ENCODE measurements around the gene RER1.

The RER1 gene

DNA sequence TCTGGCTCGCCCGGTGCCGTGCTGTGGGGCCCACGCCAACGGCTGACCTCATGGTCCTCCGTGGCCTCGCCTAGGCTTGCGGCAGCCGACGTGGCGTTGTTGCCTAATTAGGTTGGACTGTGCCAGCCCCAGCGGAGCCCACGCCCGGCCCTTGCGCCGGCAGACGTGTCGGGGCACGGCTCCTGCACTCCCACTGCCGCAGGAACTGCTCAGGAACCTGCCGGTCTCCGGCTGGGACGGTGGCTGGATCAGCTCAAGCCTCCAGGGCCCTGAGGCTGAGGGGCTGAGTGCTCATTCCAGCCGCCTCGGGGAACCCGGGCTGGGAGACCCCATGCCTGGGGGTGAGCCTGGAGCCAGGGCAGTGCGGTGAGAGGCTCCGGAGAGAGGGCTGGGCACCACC lies 36.8 kb downstream of the RER1 start:
- peaks cover 9 to 81% of the 10 kb centered on the region in 2 experiments for H3K27me3 ChIP-seq (ENCODE audit: control insufficient read depth in 1 of 2, insufficient read depth in 1 of 2, low read length in 2 of 2)
- H4K91ac ChIP-seq (ENCODE audit: low read length), result peak overlapping the region; percentile 52
- H3K18ac ChIP-seq (ENCODE audit: low read depth in 1 of 2, low read length in 2 of 2), result no peak overlapping the region
- no peak overlapping the region for H2BK120ac ChIP-seq (ENCODE audit: low read depth, low read length)
- DNase-seq, result no peak
- H3K27ac ChIP-seq (ENCODE audit: low read length, poor library complexity, severe bottlenecking), result no peak overlapping the region
- no peak overlapping the region for H3K4ac ChIP-seq (ENCODE audit: low read depth in 1 of 2, low read length in 2 of 2)
- no peak overlapping the region for H2BK5ac ChIP-seq (ENCODE audit: low read depth, low read length, poor library complexity, severe bottlenecking)
- H3K23ac ChIP-seq (ENCODE audit: low read length in 2 of 2), result no peak overlapping the region
- no peaks in the 10 kb centered on the region for H3K79me1 ChIP-seq (replicated peaks; ENCODE audit: low read length, poor library complexity, severe bottlenecking)
- no peak overlapping the region for H3K4me2 ChIP-seq (ENCODE audit: low read length, poor library complexity, severe bottlenecking)
- H2BK15ac ChIP-seq (ENCODE audit: low read depth, poor library complexity, severe bottlenecking), result no peak overlapping the region
- WGBS, result 93% methylated on average over 28 of the region's 28 CpGs
- no peaks in the 10 kb centered on the region for H3K4me1 ChIP-seq (ENCODE audit: control insufficient read depth, insufficient read depth, low read depth, low read length)
- H3K9ac ChIP-seq (ENCODE audit: low read length), result no peak overlapping the region
- H2AFZ ChIP-seq (ENCODE audit: low read depth, low read length), result no peak overlapping the region
- no peak overlapping the region for H4K8ac ChIP-seq (ENCODE audit: low read length)
- peaks cover 0 to 5% of the 10 kb centered on the region in 2 experiments for H3K36me3 ChIP-seq (ENCODE audit: control insufficient read depth in 1 of 2, insufficient read depth in 2 of 2, low read depth in 1 of 2, low read length in 2 of 2)
- H2AK5ac ChIP-seq (ENCODE audit: low read length, severe bottlenecking), result no peak overlapping the region
- no peak overlapping the region for H2BK12ac ChIP-seq (ENCODE audit: low read length in 2 of 2)
- no peak overlapping the region for H3K14ac ChIP-seq (ENCODE audit: low read length in 2 of 2)
- no peak overlapping the region for H3K4me3 ChIP-seq (ENCODE audit: insufficient read depth in 1 of 2, low read depth in 1 of 2, low read length in 2 of 2)
- no peaks in the 10 kb centered on the region for H3K9me3 ChIP-seq (ENCODE audit: control insufficient read depth, low read length)

DNA sequence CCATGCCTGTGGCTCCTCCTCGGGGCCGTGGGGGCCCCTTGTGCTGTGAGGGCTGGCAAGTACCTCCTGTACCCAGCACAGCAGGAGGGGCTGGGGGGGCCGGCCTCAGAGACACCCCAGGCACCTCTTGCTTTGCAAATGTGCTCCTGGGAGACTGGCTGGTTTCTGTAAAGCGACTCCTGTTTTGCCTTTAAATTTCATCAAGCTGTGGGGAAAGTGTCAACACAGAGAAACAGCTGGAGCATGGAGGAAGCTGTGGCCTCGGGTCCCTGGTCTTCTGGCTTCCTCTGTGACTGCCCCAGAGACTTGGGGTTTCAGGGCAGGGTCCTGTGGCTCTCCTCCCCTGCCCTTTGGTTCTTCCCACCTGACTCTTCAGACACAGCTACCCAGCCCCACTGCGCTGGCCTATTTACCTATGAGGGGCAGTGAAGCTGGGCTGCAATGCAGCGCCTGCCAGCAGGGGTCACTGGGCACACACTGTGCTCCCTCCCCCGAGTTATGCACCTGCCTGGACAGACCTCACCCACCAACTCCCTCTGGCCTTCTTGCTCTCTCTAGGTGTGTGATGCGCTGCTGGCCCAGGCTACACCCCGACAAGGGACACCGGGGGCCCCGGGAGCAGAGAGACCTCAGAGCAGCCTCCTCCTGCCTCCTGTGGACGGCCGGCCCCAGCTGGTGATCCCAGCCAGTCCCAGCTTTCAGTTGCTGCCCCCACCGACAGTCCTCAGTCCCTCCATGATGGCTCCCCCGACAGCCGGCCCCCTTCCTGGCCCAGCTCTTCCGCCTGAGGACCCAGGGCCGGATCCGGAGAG lies 38.3 kb downstream of the RER1 start:
- H3K4me2 ChIP-seq (ENCODE audit: low read length, poor library complexity, severe bottlenecking), result no peak overlapping the region
- H2BK120ac ChIP-seq (ENCODE audit: low read depth, low read length), result no peak overlapping the region
- no peak overlapping the region for H2BK5ac ChIP-seq (ENCODE audit: low read depth, low read length, poor library complexity, severe bottlenecking)
- no peak overlapping the region for H2BK12ac ChIP-seq (ENCODE audit: low read length in 2 of 2)
- no peak overlapping the region for H3K4ac ChIP-seq (ENCODE audit: low read depth in 1 of 2, low read length in 2 of 2)
- 81% methylated on average over 20 of the region's 20 CpGs for WGBS
- H3K36me3 ChIP-seq (ENCODE audit: control insufficient read depth in 1 of 2, insufficient read depth in 2 of 2, low read depth in 1 of 2, low read length in 2 of 2), result peaks cover 0 to 5% of the 10 kb centered on the region in 2 experiments
- H2AFZ ChIP-seq (ENCODE audit: low read depth, low read length), result no peak overlapping the region
- H3K4me1 ChIP-seq (ENCODE audit: control insufficient read depth, insufficient read depth, low read depth, low read length), result no peaks in the 10 kb centered on the region
- H2BK15ac ChIP-seq (ENCODE audit: low read depth, poor library complexity, severe bottlenecking), result no peak overlapping the region
- no peak overlapping the region for H4K91ac ChIP-seq (ENCODE audit: low read length)
- no peak overlapping the region for H2AK5ac ChIP-seq (ENCODE audit: low read length, severe bottlenecking)
- no peak overlapping the region for H3K4me3 ChIP-seq (ENCODE audit: insufficient read depth in 1 of 2, low read depth in 1 of 2, low read length in 2 of 2)
- no peak overlapping the region for H4K8ac ChIP-seq (ENCODE audit: low read length)
- H3K23ac ChIP-seq (ENCODE audit: low read length in 2 of 2), result no peak overlapping the region
- no peak overlapping the region for H3K27ac ChIP-seq (ENCODE audit: low read length, poor library complexity, severe bottlenecking)
- no peak for DNase-seq
- H3K79me1 ChIP-seq (replicated peaks; ENCODE audit: low read length, poor library complexity, severe bottlenecking), result no peaks in the 10 kb centered on the region
- no peak overlapping the region for H3K14ac ChIP-seq (ENCODE audit: low read length in 2 of 2)
- no peaks in the 10 kb centered on the region for H3K9me3 ChIP-seq (ENCODE audit: control insufficient read depth, low read length)
- H3K9ac ChIP-seq (ENCODE audit: low read length), result no peak overlapping the region
- H3K27me3 ChIP-seq (ENCODE audit: control insufficient read depth in 1 of 2, insufficient read depth in 1 of 2, low read length in 2 of 2), result peaks cover 22 to 89% of the 10 kb centered on the region in 2 experiments
- H3K18ac ChIP-seq (ENCODE audit: low read depth in 1 of 2, low read length in 2 of 2), result no peak overlapping the region

DNA sequence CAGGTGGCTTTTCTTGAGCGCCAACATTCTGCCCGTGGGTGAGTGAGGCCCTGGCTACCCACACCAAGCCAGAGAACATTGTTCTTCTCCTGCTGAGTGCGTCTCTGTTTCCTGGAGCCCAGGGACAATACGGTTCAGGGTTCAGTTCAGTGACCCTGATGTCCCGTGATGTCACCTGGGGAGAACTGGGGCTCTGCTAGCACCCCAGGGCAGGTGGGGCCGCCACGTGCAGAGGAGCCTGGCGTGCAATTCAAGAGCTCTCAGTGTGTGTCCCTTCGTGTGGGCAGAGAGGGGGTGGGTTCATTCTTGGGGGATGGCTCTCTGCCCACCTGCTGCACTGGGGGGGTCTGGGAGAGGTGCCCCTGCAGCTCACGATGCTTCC lies 38.9 kb downstream of the RER1 start:
- Histone ChIP-seq H3K27ac (ENCODE audit: low read length, poor library complexity, severe bottlenecking) (no peak overlapping the region), H2BK5ac (ENCODE audit: low read depth, low read length, poor library complexity, severe bottlenecking) (no peak overlapping the region), H3K18ac (ENCODE audit: low read depth in 1 of 2, low read length in 2 of 2) (no peak overlapping the region), H3K4ac (ENCODE audit: low read depth in 1 of 2, low read length in 2 of 2) (no peak overlapping the region), H3K4me1 (ENCODE audit: control insufficient read depth, insufficient read depth, low read depth, low read length) (no peaks in the 10 kb centered on the region), H3K36me3 (ENCODE audit: control insufficient read depth in 1 of 2, insufficient read depth in 2 of 2, low read depth in 1 of 2, low read length in 2 of 2) (peaks cover 0 to 5% of the 10 kb centered on the region in 2 experiments), H2AFZ (ENCODE audit: low read depth, low read length) (no peak overlapping the region), H3K14ac (ENCODE audit: low read length in 2 of 2) (no peak overlapping the region), H3K4me3 (ENCODE audit: insufficient read depth in 1 of 2, low read depth in 1 of 2, low read length in 2 of 2) (no peak overlapping the region), H4K91ac (ENCODE audit: low read length) (no peak overlapping the region), H2BK12ac (ENCODE audit: low read length in 2 of 2) (no peak overlapping the region), H2AK5ac (ENCODE audit: low read length, severe bottlenecking) (no peak overlapping the region), H3K4me2 (ENCODE audit: low read length, poor library complexity, severe bottlenecking) (no peak overlapping the region), H3K27me3 (ENCODE audit: control insufficient read depth in 1 of 2, insufficient read depth in 1 of 2, low read length in 2 of 2) (peaks cover 23 to 89% of the 10 kb centered on the region in 2 experiments), H3K79me1 (replicated peaks; ENCODE audit: low read length, poor library complexity, severe bottlenecking) (no peaks in the 10 kb centered on the region), H4K8ac (ENCODE audit: low read length) (no peak overlapping the region), H3K23ac (ENCODE audit: low read length in 2 of 2) (no peak overlapping the region), H2BK120ac (ENCODE audit: low read depth, low read length) (no peak overlapping the region), H2BK15ac (ENCODE audit: low read depth, poor library complexity, severe bottlenecking) (no peak overlapping the region), H3K9me3 (ENCODE audit: control insufficient read depth, low read length) (no peaks in the 10 kb centered on the region), H3K9ac (ENCODE audit: low read length) (no peak overlapping the region)
- WGBS, result 90% methylated on average over 10 of the region's 10 CpGs
- DNase-seq, result no peak

DNA sequence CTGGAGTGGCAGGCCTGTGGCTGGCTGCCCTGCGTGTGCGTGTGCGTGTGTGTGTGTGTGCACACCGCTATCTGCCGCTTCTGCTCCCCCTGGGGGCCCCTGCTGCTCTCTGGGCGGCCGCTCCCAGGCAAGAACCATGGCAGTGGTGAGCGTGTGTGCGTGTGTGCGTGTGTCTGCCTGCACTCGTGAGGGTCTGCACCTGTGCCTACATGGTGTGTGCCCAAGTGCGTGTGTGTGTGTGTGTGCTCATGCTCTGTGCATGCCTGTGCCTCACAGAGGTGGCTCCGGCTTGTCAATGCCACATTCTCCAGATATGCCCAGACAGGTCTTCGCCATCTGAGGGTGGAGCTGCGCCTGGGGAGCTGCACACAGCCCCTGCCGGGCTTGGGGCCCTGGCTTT lies 39.5 kb downstream of the RER1 start:
- Histone ChIP-seq H2BK15ac (ENCODE audit: low read depth, poor library complexity, severe bottlenecking) (no peak overlapping the region), H3K4ac (ENCODE audit: low read depth in 1 of 2, low read length in 2 of 2) (no peak overlapping the region), H3K23ac (ENCODE audit: low read length in 2 of 2) (no peak overlapping the region), H2AK5ac (ENCODE audit: low read length, severe bottlenecking) (no peak overlapping the region), H2AFZ (ENCODE audit: low read depth, low read length) (no peak overlapping the region), H3K27ac (ENCODE audit: low read length, poor library complexity, severe bottlenecking) (no peak overlapping the region), H4K91ac (ENCODE audit: low read length) (no peak overlapping the region), H2BK120ac (ENCODE audit: low read depth, low read length) (no peak overlapping the region), H3K4me3 (ENCODE audit: insufficient read depth in 1 of 2, low read depth in 1 of 2, low read length in 2 of 2) (no peak overlapping the region), H3K27me3 (ENCODE audit: control insufficient read depth in 1 of 2, insufficient read depth in 1 of 2, low read length in 2 of 2) (peaks cover 23 to 87% of the 10 kb centered on the region in 2 experiments), H3K9me3 (ENCODE audit: control insufficient read depth, low read length) (no peaks in the 10 kb centered on the region), H3K18ac (ENCODE audit: low read depth in 1 of 2, low read length in 2 of 2) (no peak overlapping the region), H3K36me3 (ENCODE audit: control insufficient read depth in 1 of 2, insufficient read depth in 2 of 2, low read depth in 1 of 2, low read length in 2 of 2) (peaks cover 0 to 5% of the 10 kb centered on the region in 2 experiments), H3K4me1 (ENCODE audit: control insufficient read depth, insufficient read depth, low read depth, low read length) (no peaks in the 10 kb centered on the region), H2BK5ac (ENCODE audit: low read depth, low read length, poor library complexity, severe bottlenecking) (no peak overlapping the region), H3K14ac (ENCODE audit: low read length in 2 of 2) (no peak overlapping the region), H3K4me2 (ENCODE audit: low read length, poor library complexity, severe bottlenecking) (no peak overlapping the region), H3K79me1 (replicated peaks; ENCODE audit: low read length, poor library complexity, severe bottlenecking) (no peaks in the 10 kb centered on the region), H4K8ac (ENCODE audit: low read length) (no peak overlapping the region), H2BK12ac (ENCODE audit: low read length in 2 of 2) (no peak overlapping the region), H3K9ac (ENCODE audit: low read length) (no peak overlapping the region)
- DNase-seq, result no peak
- WGBS, result 87% methylated on average over 16 of the region's 16 CpGs
